GM21717 (cell line): Measurements from ENCODE around the gene TEX261.

ENCODE experiments used
- ATAC-seq: cut with Tn5 transposase; IDR thresholded peaks from one replicate; pipeline ENCODE4 v1.9.1; 2021; ENCODE audit warnings: mild to moderate bottlenecking, moderate library complexity; ENCODE audit not compliant: unreplicated experiment

Gene TEX261

GRCh38 chr2:70982971-70983370, 11.7 kb downstream of the TEX261 start:
- ATAC-seq, result no peak

GRCh38 chr2:70981866-70982810, 12.5 kb downstream of the TEX261 start:
- no peak for ATAC-seq

- no peak for ATAC-seq
Observed at GRCh38 chr2:70981421-70981820, 13.3 kb downstream of the TEX261 start.

- ATAC-seq, result no peak
Observed at GRCh38 chr2:70979626-70980025, 15.0 kb downstream of the TEX261 start.

- ATAC-seq, result no peak
Observed at GRCh38 chr2:70979180-70979488, 15.5 kb downstream of the TEX261 start.

- no peak for ATAC-seq
Observed at GRCh38 chr2:70978341-70979179, 16.1 kb downstream of the TEX261 start, which contains the start of gene ANKRD53. Gene ANKRD53, plus strand, starts transcription at chr2:70978630. Its CDS starts 16 bp downstream, at chr2:70978646.

- ATAC-seq, result no peak
Observed at GRCh38 chr2:70977605-70978205, 17.0 kb downstream of the TEX261 start.

- no peak for ATAC-seq
Observed at GRCh38 chr2:70975237-70975636, 19.4 kb downstream of the TEX261 start.

GRCh38 chr2:70974592-70974991, 20.1 kb downstream of the TEX261 start:
- ATAC-seq, result no peak

- no peak for ATAC-seq
Observed at GRCh38 chr2:70967189-70967588, 27.5 kb downstream of the TEX261 start.

- ATAC-seq, result no peak
Observed at GRCh38 chr2:70966681-70967080, 28.0 kb downstream of the TEX261 start.

- no peak for ATAC-seq
Observed at GRCh38 chr2:70965506-70965905, 29.2 kb downstream of the TEX261 start.

- peak; percentile 81 for ATAC-seq
Observed at GRCh38 chr2:70964596-70965386, 29.9 kb downstream of the TEX261 start.

GRCh38 chr2:70964133-70964532, 30.5 kb downstream of the TEX261 start:
- ATAC-seq, result no peak

GRCh38 chr2:70962885-70963878, 31.5 kb downstream of the TEX261 start:
- no peak for ATAC-seq

GRCh38 chr2:70962211-70962884, 32.3 kb downstream of the TEX261 start:
- no peak for ATAC-seq

- ATAC-seq, result no peak
Observed at GRCh38 chr2:70961648-70961994, 33.1 kb downstream of the TEX261 start.

GRCh38 chr2:70960833-70961647, 33.6 kb downstream of the TEX261 start:
- no peak for ATAC-seq
